NB4 (cell line): ENCODE measurements around the gene SLC27A1.

ENCODE experiments used
- DNase-seq: peaks from one replicate; pipeline ENCODE4 v3.0.0; 2010; ENCODE audit warnings: low read depth
- H3K4me3 ChIP-seq: one replicate; pipeline ENCODE4 v1.5.1; 2011; ENCODE audit warnings: mild to moderate bottlenecking, low read depth, low read length, moderate library complexity
- CTCF ChIP-seq: IDR thresholded peaks from one replicate; pipeline ENCODE4 v1.5.1; 2012; ENCODE audit warnings: low read depth, low read length
- MAX ChIP-seq: IDR thresholded peaks from 2 replicates; pipeline ENCODE4 v1.6.1; 2011; ENCODE audit warnings: low read depth, low read length
- MYC ChIP-seq: IDR thresholded peaks from 2 replicates; pipeline ENCODE4 v1.6.1; 2011; ENCODE audit warnings: low read depth, low read length
- POLR2A ChIP-seq: IDR thresholded peaks from 2 replicates; pipeline ENCODE4 v1.6.1; 2011; ENCODE audit warnings: mild to moderate bottlenecking; ENCODE audit not compliant: insufficient read length; ENCODE audit errors: extremely low read depth

Gene SLC27A1

DNA sequence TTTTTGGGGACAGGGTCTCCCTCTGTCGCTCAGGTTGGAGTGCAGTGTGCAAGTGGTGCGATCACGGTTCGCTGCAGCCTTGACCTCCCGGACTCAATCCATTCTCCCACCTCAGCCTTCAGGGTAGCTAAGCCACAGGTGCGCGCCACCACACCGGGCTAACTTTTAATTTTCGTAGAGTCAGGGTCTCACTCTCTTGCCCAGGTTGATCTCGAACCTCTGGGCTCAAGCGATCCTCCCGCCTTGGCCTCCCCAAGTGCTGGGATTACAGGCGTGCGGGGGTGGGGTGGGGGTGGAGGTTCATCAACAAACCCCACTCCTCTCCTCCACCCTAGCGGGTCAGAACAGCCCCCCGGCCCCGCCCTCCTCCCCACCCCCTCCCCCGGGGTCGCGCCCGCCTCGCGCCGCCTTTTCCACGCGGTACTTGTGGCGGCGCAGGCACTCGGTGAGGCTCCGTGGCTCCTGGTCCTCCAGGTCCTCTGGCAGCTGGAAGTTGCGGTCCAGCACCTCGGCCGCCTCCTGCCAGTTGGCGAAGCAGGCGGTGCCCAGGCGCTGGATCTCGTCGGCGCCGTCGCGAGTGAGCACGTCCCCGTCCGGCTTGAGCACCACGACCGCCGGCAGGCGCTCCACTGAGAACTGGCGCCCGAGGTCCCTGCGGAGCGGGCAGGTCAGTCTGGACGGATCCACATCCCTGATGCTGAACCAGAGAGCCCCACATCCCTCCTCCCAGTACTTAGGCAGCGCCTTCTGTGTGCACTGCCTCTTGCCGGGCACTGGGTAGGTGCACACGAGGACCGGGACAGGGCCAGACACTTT, 14.8 kb upstream of the SLC27A1 start:
- TF ChIP-seq MAX (no peak), POLR2A (no peak), MYC (no peak), CTCF (no peak)
- DNase-seq, result no peak
- no peak overlapping the region for H3K4me3 ChIP-seq

- H3K4me3 ChIP-seq, result no peak overlapping the region
- no peak for TF ChIP-seq MAX
- no peak for TF ChIP-seq POLR2A
- no peak for TF ChIP-seq CTCF
- TF ChIP-seq MYC, result no peak
- no peak for DNase-seq
Measured at GRCh38 chr19:17456127-17456526, 14.2 kb upstream of the SLC27A1 start.

DNA sequence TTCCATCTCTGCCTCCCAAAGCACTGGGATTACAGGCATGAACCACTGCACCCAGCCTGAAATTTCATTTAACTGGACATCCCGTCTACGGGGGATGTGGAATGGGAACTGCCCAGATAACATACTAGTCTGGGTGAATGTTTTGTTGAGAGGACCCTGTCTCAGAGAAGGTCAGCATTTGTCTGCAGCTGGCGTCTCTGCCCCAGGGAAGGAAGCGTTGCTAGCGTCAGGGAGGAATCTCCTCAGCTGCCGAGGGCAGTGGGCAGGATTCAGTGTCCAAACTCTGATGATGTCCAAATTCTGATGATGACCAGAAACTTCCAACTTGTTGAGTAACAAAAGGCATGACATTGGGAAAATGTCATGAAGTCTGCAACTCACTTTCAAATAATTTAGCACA, 12.7 kb upstream of the SLC27A1 start:
- DNase-seq, result no peak
- TF ChIP-seq MAX, result no peak
- TF ChIP-seq POLR2A, result no peak
- TF ChIP-seq MYC, result no peak
- TF ChIP-seq CTCF, result no peak
- H3K4me3 ChIP-seq, result no peak overlapping the region

GRCh38 chr19:17458970-17459369, 11.4 kb upstream of the SLC27A1 start:
- TF ChIP-seq MAX (no peak), POLR2A (no peak)
- H3K4me3 ChIP-seq, result no peak overlapping the region
- DNase-seq, result no peak

DNA sequence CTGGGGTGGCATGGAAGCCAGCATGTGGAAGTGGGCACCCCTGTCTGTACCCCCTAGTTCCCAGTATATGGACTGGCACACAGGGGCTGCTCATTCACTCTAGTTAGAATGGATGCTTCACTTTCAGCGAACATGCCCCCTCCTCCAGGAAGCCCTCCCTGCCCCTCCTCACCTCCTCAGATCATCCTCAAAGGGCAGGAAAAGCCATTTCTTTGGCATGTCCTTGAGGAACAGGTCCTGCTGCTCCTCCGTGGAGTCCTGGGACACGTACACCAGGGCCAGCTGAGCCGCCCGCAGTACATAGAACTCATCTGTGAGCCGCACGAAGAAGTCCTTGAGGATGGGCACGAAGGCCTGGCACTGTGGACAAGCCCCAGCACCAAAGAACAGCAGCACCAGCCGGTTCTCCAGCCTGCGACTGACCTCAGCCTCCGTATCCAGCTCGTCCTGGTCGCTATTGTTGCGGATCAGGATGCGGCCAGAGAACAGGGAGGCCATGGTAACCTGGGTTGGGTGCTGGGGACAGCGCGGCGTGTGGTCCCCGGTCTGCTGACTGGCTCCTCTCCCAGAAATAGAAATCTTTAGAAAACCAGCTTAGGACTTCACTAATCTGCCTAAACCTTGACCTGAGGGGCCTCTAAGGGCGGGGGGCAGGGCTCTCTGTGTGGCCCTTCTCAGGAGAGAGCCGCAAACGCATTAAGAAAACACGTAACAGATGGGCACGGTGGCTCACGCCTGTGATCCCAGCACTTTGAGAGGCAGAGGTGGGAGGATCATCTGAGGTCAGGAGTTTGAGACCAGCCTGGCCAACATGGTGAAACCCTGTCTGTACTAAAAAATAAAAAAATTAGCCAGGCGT, 9.7 kb upstream of the SLC27A1 start, which contains the start of gene NXNL1:
NXNL1 (minus strand) TSS at position 555 of the 859 bp plus-strand sequence; CDS start at position 498, 57 bp downstream.
- no peak within 1 kb of the TSS for H3K4me3 ChIP-seq
- DNase-seq, result no peak
- TF ChIP-seq POLR2A (no peak), MYC (no peak)

- H3K4me3 ChIP-seq, result no peak overlapping the region
- DNase-seq, result no peak
- TF ChIP-seq CTCF (no peak), MAX (no peak), POLR2A (no peak), MYC (no peak)
Measured at GRCh38 chr19:17466487-17466850, 3.9 kb upstream of the SLC27A1 start.
